ENCODE data around the gene VPS51.
"Not testable (repeated sequence)": the region's sequence is repeated elsewhere in the genome, so short reads cannot be mapped to it uniquely, and the experiment has no call there.

VPS51 gene

GRCh38 chr11:65117206-65118096, 21.4 kb downstream of the VPS51 start, which contains the start of gene ZNHIT2:
Gene ZNHIT2, minus strand, starts transcription at chr11:65117701. Its CDS starts 48 bp downstream, at chr11:65117653.
- Histone ChIP-seq H4K20me1 (peaks cover 55% of the 10 kb centered on the region), H3K4me1 (peaks cover 73% of the 10 kb centered on the region)

GRCh38 chr11:65118097-65118837, 22.3 kb downstream of the VPS51 start:
- peaks cover 73% of the 10 kb centered on the region for H3K4me1 ChIP-seq
- H3K27me3 ChIP-seq = no peaks in the 10 kb centered on the region
- no peak overlapping the region for H3K27ac ChIP-seq
- H3K9ac ChIP-seq = peak overlapping the region; percentile 55
- TF ChIP-seq Cebpa-rat (IDR thresholded peaks at IDR 0.05) = no peak
- H3K4me3 ChIP-seq = no peak overlapping the region
- H3K4me2 ChIP-seq = peak overlapping the region; percentile 3; the same call in 1 of the 2 replicates
- no peaks in the 10 kb centered on the region for H3K9me3 ChIP-seq
- peaks cover 54% of the 10 kb centered on the region for H3K36me3 ChIP-seq
- peaks cover 55% of the 10 kb centered on the region for H4K20me1 ChIP-seq

More at GRCh38 chr11:65117206-65118096, 21.4 kb downstream of the VPS51 start, which contains the start of gene ZNHIT2:
- Histone ChIP-seq H3K4me3 (peak within 1 kb of the TSS; percentile 90), H3K4me2 (peak within 1 kb of the TSS; percentile 97), H3K9ac (peak within 1 kb of the TSS; percentile 90), H3K9me3 (no peaks in the 10 kb centered on the region), H3K27me3 (no peaks in the 10 kb centered on the region), H3K36me3 (peaks cover 54% of the 10 kb centered on the region), H3K27ac (peak within 1 kb of the TSS; percentile 88)
- peak; percentile 91 for TF ChIP-seq Cebpa-rat (IDR thresholded peaks at IDR 0.05)

GRCh38 chr11:65118891-65119669, 23.1 kb downstream of the VPS51 start:
- Histone ChIP-seq H3K4me1 (peaks cover 73% of the 10 kb centered on the region), H3K4me2 (peak overlapping the region; percentile 89), H4K20me1 (peaks cover 55% of the 10 kb centered on the region), H3K36me3 (peaks cover 55% of the 10 kb centered on the region), H3K9ac (peak overlapping the region; percentile 55)
- H3K27ac ChIP-seq, H3K27me3 ChIP-seq, H3K4me3 ChIP-seq, H3K9me3 ChIP-seq: not testable (repeated sequence)

- Histone ChIP-seq H3K4me3 (no peak overlapping the region), H4K20me1 (peaks cover 55% of the 10 kb centered on the region), H3K9me3 (no peaks in the 10 kb centered on the region), H3K36me3 (peaks cover 61% of the 10 kb centered on the region), H3K9ac (peak overlapping the region; percentile 55; the same call in 1 of the 2 replicates), H3K4me1 (peaks cover 75% of the 10 kb centered on the region), H3K4me2 (peak overlapping the region; percentile 89), H3K27me3 (no peaks in the 10 kb centered on the region), H3K27ac (no peak overlapping the region)
- TF ChIP-seq Cebpa-rat (IDR thresholded peaks at IDR 0.05) = no peak
Measured at GRCh38 chr11:65119670-65119995, 23.6 kb downstream of the VPS51 start.

GRCh38 chr11:65120831-65121230, 24.8 kb downstream of the VPS51 start:
- Histone ChIP-seq H3K9me3 (no peaks in the 10 kb centered on the region), H3K36me3 (peaks cover 61% of the 10 kb centered on the region), H3K4me3 (peak overlapping the region; percentile 91), H3K4me2 (peak overlapping the region; percentile 89), H4K20me1 (peaks cover 49% of the 10 kb centered on the region), H3K27ac (peak overlapping the region; percentile 94), H3K4me1 (peaks cover 69% of the 10 kb centered on the region), H3K9ac (peak overlapping the region; percentile 97), H3K27me3 (no peaks in the 10 kb centered on the region)
- no peak for TF ChIP-seq Cebpa-rat (IDR thresholded peaks at IDR 0.05)

- peak overlapping the region; percentile 97 for H3K9ac ChIP-seq
- peak overlapping the region; percentile 89 for H3K4me2 ChIP-seq
- peak overlapping the region; percentile 91 for H3K4me3 ChIP-seq
- peak overlapping the region; percentile 94 for H3K27ac ChIP-seq
- H3K9me3 ChIP-seq = no peaks in the 10 kb centered on the region
- H4K20me1 ChIP-seq = peaks cover 46% of the 10 kb centered on the region
- TF ChIP-seq Cebpa-rat (IDR thresholded peaks at IDR 0.05) = no peak
- H3K27me3 ChIP-seq = no peaks in the 10 kb centered on the region
- peaks cover 63% of the 10 kb centered on the region for H3K4me1 ChIP-seq
- H3K36me3 ChIP-seq = peaks cover 61% of the 10 kb centered on the region
Measured at GRCh38 chr11:65121447-65121864, 25.4 kb downstream of the VPS51 start.

- Histone ChIP-seq H4K20me1 (peaks cover 46% of the 10 kb centered on the region), H3K4me1 (peaks cover 57% of the 10 kb centered on the region), H3K9ac (peak within 1 kb of the TSS; percentile 97), H3K4me2 (peak within 1 kb of the TSS; percentile 89), H3K9me3 (no peaks in the 10 kb centered on the region), H3K36me3 (peaks cover 66% of the 10 kb centered on the region), H3K4me3 (peak within 1 kb of the TSS; percentile 91), H3K27ac (peak within 1 kb of the TSS; percentile 94), H3K27me3 (no peaks in the 10 kb centered on the region)
- TF ChIP-seq Cebpa-rat (IDR thresholded peaks at IDR 0.05) = no peak
Measured at GRCh38 chr11:65121865-65122696, 26.1 kb downstream of the VPS51 start, which contains the start of the genes FAU and MRPL49. Gene FAU, minus strand, starts transcription at chr11:65122134. Its CDS starts 321 bp downstream, at chr11:65121813. Gene MRPL49, plus strand, starts transcription at chr11:65122321. Its CDS starts 26 bp downstream, at chr11:65122347.

- Histone ChIP-seq H4K20me1 (peaks cover 54% of the 10 kb centered on the region), H3K4me2 (no peak overlapping the region), H3K4me3 (no peak overlapping the region), H3K4me1 (peaks cover 57% of the 10 kb centered on the region), H3K9me3 (no peaks in the 10 kb centered on the region), H3K27ac (no peak overlapping the region), H3K27me3 (no peaks in the 10 kb centered on the region), H3K36me3 (peaks cover 73% of the 10 kb centered on the region), H3K9ac (no peak overlapping the region)
- TF ChIP-seq Cebpa-rat (IDR thresholded peaks at IDR 0.05) = no peak
Measured at GRCh38 chr11:65124480-65125196, 28.6 kb downstream of the VPS51 start.

Measured in BLaER1 (cell line).